ENCODE results near the gene PLXNB1. TPM values are rescaled to one million over a fixed set of nuclear protein-coding genes. Genes with fewer than 3 reads are reported as not detected.

PLXNB1 gene
- total and polyA plus RNA-seq, 5 experiments from 2014 or later, result 2.0 to 3.2 TPM; not detected in 3

DNA sequence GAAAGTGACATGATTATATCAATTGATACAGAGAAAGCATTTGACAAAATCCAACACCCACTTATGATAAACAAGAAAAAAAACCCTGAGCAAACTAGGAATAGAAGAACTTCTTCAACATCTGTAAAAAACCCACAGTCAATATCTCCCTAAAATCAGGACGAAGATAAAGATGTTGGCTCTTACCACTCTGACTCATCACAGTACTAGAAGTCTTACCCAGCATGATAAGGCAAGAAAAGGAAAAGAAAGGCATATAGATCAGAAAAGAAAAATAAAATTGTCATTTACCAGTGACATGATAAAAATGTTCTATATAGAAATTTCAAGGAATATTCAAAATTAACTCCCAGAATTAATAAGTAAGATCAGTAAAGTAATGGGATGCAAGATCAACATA lies 65.0 kb downstream of the PLXNB1 start:
- DNase-seq, result no peak
- no peak overlapping the region for H3K4me3 Mint-ChIP-seq
- POLR2A ChIA-PET, result no interaction called here
- H3K27me3 Mint-ChIP-seq, result peaks cover 0 to 4% (median 0%) of the 10 kb centered on the region in 5 donors
- H3K4me1 Mint-ChIP-seq, result no peaks in the 10 kb centered on the region
- ATAC-seq, result no peak
- no peak overlapping the region for H3K27ac Mint-ChIP-seq
- peaks cover 0 to 13% (median 7%) of the 10 kb centered on the region in 3 donors for H3K36me3 Mint-ChIP-seq
- peaks cover 5 to 21% (median 14%) of the 10 kb centered on the region in 9 donors for H3K9me3 Mint-ChIP-seq

DNA sequence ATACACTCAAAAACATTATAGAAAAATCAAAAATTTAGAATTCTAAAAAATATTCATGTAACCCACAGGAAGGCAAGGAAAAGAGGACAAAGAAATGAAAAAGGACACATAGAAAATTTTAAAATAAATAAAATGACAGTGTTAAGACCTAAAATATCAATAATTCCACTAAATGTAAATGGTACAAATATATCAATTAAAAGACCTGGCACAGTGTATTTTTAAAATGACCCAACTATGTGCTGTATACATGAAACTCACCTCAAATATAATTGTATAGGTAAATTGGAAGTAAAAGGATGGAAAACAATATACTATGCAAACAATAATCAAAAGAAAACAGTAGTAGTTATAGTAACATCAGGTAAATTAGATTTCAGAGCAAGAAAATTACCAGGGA lies 68.0 kb downstream of the PLXNB1 start:
- no peak for ATAC-seq
- Mint-ChIP-seq H3K4me1 (no peaks in the 10 kb centered on the region), H3K27me3 (peaks cover 0 to 7% (median 1%) of the 10 kb centered on the region in 5 donors), H3K36me3 (peaks cover 0 to 13% (median 7%) of the 10 kb centered on the region in 3 donors), H3K4me3 (no peak overlapping the region), H3K27ac (no peak overlapping the region), H3K9me3 (peaks cover 5 to 21% (median 15%) of the 10 kb centered on the region in 9 donors)
- POLR2A ChIA-PET, result interaction anchor here (0.6 kb wide), 1 partner anchor 121 kb away, joined by 3 read pairs; the partner anchor contains the start of gene ZNF589
- no peak for DNase-seq

DNA sequence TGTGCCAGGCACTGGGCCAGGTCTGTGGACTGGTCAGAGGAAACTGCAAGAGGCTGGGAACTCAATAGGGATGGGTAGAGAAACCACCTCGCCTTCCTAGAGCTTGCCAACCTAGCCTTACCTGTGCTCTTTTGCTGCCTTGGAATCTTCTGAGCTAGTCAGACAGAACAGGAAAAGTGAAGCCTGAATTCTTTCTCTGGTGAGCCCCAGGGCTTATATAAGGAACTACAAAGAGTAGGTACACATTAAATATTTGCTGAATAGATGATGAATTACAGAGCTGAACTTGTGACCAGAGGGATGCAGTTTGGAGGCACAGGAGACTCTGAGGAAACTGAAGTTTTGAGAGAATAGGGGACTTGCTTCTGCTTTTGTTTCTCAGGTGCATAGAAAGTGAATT lies 73.5 kb downstream of the PLXNB1 start:
- ATAC-seq (no peak), DNase-seq (no peak)
- H3K4me1 Mint-ChIP-seq, result no peaks in the 10 kb centered on the region
- POLR2A ChIA-PET, result interaction anchor here (1.4 kb wide), 1 partner anchor 10 kb away, joined by 4 read pairs; no protein-coding TSS in a partner anchor
- H3K27ac Mint-ChIP-seq, result no peak overlapping the region
- H3K4me3 Mint-ChIP-seq, result no peak overlapping the region
- peaks cover 3 to 9% (median 5%) of the 10 kb centered on the region in 9 donors for H3K9me3 Mint-ChIP-seq
- peaks cover 10 to 45% (median 18%) of the 10 kb centered on the region in 5 donors for H3K27me3 Mint-ChIP-seq
- H3K36me3 Mint-ChIP-seq, result peaks cover 0 to 20% (median 8%) of the 10 kb centered on the region in 3 donors

DNA sequence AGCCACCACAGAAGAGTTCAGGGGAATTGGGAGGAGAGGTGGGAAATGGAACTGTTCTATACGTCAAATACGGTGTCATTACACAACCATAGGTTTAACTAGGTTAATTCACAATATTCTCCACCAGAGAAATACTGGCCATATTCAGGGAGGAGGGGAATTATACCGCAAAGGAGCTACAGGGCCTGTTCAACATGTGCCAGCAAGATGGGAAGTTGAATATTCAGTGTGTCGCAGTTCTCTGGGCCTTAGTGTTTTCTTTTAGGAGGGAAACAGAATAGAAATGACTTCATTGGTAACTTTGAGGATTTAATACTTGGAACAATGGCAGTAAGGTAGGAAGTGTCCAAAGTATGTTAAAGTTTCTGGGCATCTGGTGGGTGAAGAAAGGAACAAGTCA lies 75.9 kb downstream of the PLXNB1 start:
- Mint-ChIP-seq H3K9me3 (peaks cover 0 to 2% (median 0%) of the 10 kb centered on the region in 9 donors), H3K36me3 (peaks cover 0 to 15% (median 3%) of the 10 kb centered on the region in 3 donors), H3K27ac (no peak overlapping the region), H3K4me3 (no peak overlapping the region), H3K27me3 (peaks cover 10 to 45% (median 17%) of the 10 kb centered on the region in 5 donors), H3K4me1 (no peaks in the 10 kb centered on the region)
- POLR2A ChIA-PET, result no interaction called here
- DNase-seq, result no peak
- no peak for ATAC-seq

Other genes starting within 250 kb of the PLXNB1 start
- gene CDC25A, start 241.7 kb downstream of the PLXNB1 start, total RNA-seq, result not detected
- gene CDC25A, start 241.7 kb downstream of the PLXNB1 start, polyA plus RNA-seq, result not detected
- gene CAMP, start 206.6 kb downstream of the PLXNB1 start, total RNA-seq, result not detected
- not detected for gene CAMP, start 206.6 kb downstream of the PLXNB1 start, polyA plus RNA-seq
- 10 to 100 TPM; 37.6 to 39.2 TPM for gene ZNF589, start 189.0 kb downstream of the PLXNB1 start, total RNA-seq
- gene ZNF589, start 189.0 kb downstream of the PLXNB1 start, polyA plus RNA-seq, result 1 to 10 TPM; 4.7 to 9.7 (median 6.6) TPM
- gene NME6, start 128.7 kb downstream of the PLXNB1 start, total RNA-seq, result 10 to 100 TPM; 34.3 to 40.4 TPM
- gene NME6, start 128.7 kb downstream of the PLXNB1 start, polyA plus RNA-seq, result 10 to 100 TPM; 47.7 to 50.3 (median 48.6) TPM
- not detected for gene SPINK8, start 96.4 kb downstream of the PLXNB1 start, total RNA-seq
- gene SPINK8, start 96.4 kb downstream of the PLXNB1 start, polyA plus RNA-seq, result not detected
- not detected for gene FBXW12, start 57.9 kb downstream of the PLXNB1 start, total RNA-seq
- not detected for gene FBXW12, start 57.9 kb downstream of the PLXNB1 start, polyA plus RNA-seq
- gene CCDC51, start 10.0 kb upstream of the PLXNB1 start, total RNA-seq, result 1 to 10 TPM; 4.6 to 4.7 TPM
- 10 to 100 TPM in 2 of 3 donors, 1 to 10 TPM in 1; 8.6 to 12.9 (median 11.8) TPM for gene CCDC51, start 10.0 kb upstream of the PLXNB1 start, polyA plus RNA-seq
- 100 to 1,000 TPM; 274 to 291 TPM for gene TMA7, start 10.2 kb upstream of the PLXNB1 start, total RNA-seq
- 100 to 1,000 TPM; 714 to 931 (median 847) TPM for gene TMA7, start 10.2 kb upstream of the PLXNB1 start, polyA plus RNA-seq
- 10 to 100 TPM; 13.2 to 13.5 TPM for gene ATRIP, start 16.7 kb upstream of the PLXNB1 start, total RNA-seq
- 10 to 100 TPM in 2 of 3 donors, 1 to 10 TPM in 1; 8.9 to 17.5 (median 13.1) TPM for gene ATRIP, start 16.7 kb upstream of the PLXNB1 start, polyA plus RNA-seq
- gene SHISA5, start 74.1 kb upstream of the PLXNB1 start, total RNA-seq, result 100 to 1,000 TPM; 176 to 186 TPM
- gene SHISA5, start 74.1 kb upstream of the PLXNB1 start, polyA plus RNA-seq, result 100 to 1,000 TPM; 341 to 364 (median 359) TPM
- 1 to 10 TPM; 2.4 to 3.0 TPM for gene PFKFB4, start 126.7 kb upstream of the PLXNB1 start, total RNA-seq
- gene PFKFB4, start 126.7 kb upstream of the PLXNB1 start, polyA plus RNA-seq, result 1 to 10 TPM; 1.1 to 3.3 (median 1.9) TPM
- under 1 TPM in 1 of 2 experiments, not detected in 1; 0.25 TPM for gene UCN2, start 133.7 kb upstream of the PLXNB1 start, total RNA-seq
- not detected for gene UCN2, start 133.7 kb upstream of the PLXNB1 start, polyA plus RNA-seq
- 1 to 10 TPM; 1.6 to 1.8 TPM for gene COL7A1, start 165.2 kb upstream of the PLXNB1 start, total RNA-seq
- under 1 TPM in 1 of 3 donors, not detected in 2; 0.27 TPM for gene COL7A1, start 165.2 kb upstream of the PLXNB1 start, polyA plus RNA-seq
- gene UQCRC1, start 179.6 kb upstream of the PLXNB1 start, total RNA-seq, result 10 to 100 TPM; 78.8 to 83.4 TPM
- gene UQCRC1, start 179.6 kb upstream of the PLXNB1 start, polyA plus RNA-seq, result 100 to 1,000 TPM; 143 to 167 (median 151) TPM
- not detected for gene TMEM89, start 191.7 kb upstream of the PLXNB1 start, total RNA-seq
- gene TMEM89, start 191.7 kb upstream of the PLXNB1 start, polyA plus RNA-seq, result not detected
- 10 to 100 TPM; 28.6 to 30.6 TPM for gene SLC26A6, start 205.4 kb upstream of the PLXNB1 start, total RNA-seq
- 1 to 10 TPM; 3.0 to 3.7 (median 3.5) TPM for gene SLC26A6, start 205.4 kb upstream of the PLXNB1 start, polyA plus RNA-seq
- 1 to 10 TPM; 7.1 to 7.9 TPM for gene CELSR3, start 232.8 kb upstream of the PLXNB1 start, total RNA-seq
- under 1 TPM; 0.21 to 0.60 (median 0.42) TPM for gene CELSR3, start 232.8 kb upstream of the PLXNB1 start, polyA plus RNA-seq